Fibroblast of mammary gland (primary cell): ENCODE measurements around the gene CASS4.

Experiments used
- DNase-seq: peaks from one replicate; pipeline ENCODE4 v3.0.0-alpha.2; 2010; ENCODE audit warnings: low read depth
- H3K4me3 ChIP-seq: 2 replicates; pipeline ENCODE4 v1.5.1; 2011; ENCODE audit warnings: low read depth, mild to moderate bottlenecking, low read length, moderate library complexity; ENCODE audit not compliant: control insufficient read depth
- TF ChIP-seq, protein P1 (sequence below): conservative IDR thresholded peaks from 2 replicates; pipeline ENCODE4 v1.5.1; 2011; ENCODE audit warnings: low read depth, low read length, inconsistent platforms; ENCODE audit not compliant: control insufficient read depth, insufficient read depth

The CASS4 gene

DNA sequence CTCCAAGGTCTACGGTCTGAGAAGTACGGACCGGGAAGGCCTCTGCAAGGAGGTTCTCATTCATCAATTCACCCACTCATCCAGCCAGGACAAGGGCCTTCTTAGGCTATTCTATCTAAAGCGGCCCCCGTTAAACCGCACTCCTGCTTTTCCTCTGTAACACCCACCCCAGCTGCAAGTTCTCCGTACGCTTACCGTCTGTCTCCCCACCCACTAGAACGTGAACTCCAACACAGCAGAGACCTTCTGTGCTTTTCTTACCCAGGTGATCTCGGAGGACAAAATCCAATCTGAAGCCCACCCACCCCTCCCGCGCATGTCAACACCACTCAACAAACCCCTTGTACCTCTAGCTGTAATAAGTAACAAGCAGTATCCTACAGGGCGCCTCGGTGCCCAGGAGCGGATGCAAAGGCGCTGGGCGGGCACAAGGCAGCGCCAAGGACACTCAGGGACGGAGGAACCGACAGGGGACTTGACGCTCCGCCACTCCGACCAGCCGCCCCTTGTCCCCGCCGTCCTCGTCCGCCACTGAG is 20.4 kb upstream of the CASS4 start:
- DNase-seq: no peak
- peak overlapping the region; percentile 67 for H3K4me3 ChIP-seq
- TF ChIP-seq, protein P1, sequence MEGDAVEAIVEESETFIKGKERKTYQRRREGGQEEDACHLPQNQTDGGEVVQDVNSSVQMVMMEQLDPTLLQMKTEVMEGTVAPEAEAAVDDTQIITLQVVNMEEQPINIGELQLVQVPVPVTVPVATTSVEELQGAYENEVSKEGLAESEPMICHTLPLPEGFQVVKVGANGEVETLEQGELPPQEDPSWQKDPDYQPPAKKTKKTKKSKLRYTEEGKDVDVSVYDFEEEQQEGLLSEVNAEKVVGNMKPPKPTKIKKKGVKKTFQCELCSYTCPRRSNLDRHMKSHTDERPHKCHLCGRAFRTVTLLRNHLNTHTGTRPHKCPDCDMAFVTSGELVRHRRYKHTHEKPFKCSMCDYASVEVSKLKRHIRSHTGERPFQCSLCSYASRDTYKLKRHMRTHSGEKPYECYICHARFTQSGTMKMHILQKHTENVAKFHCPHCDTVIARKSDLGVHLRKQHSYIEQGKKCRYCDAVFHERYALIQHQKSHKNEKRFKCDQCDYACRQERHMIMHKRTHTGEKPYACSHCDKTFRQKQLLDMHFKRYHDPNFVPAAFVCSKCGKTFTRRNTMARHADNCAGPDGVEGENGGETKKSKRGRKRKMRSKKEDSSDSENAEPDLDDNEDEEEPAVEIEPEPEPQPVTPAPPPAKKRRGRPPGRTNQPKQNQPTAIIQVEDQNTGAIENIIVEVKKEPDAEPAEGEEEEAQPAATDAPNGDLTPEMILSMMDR: no peak

DNA sequence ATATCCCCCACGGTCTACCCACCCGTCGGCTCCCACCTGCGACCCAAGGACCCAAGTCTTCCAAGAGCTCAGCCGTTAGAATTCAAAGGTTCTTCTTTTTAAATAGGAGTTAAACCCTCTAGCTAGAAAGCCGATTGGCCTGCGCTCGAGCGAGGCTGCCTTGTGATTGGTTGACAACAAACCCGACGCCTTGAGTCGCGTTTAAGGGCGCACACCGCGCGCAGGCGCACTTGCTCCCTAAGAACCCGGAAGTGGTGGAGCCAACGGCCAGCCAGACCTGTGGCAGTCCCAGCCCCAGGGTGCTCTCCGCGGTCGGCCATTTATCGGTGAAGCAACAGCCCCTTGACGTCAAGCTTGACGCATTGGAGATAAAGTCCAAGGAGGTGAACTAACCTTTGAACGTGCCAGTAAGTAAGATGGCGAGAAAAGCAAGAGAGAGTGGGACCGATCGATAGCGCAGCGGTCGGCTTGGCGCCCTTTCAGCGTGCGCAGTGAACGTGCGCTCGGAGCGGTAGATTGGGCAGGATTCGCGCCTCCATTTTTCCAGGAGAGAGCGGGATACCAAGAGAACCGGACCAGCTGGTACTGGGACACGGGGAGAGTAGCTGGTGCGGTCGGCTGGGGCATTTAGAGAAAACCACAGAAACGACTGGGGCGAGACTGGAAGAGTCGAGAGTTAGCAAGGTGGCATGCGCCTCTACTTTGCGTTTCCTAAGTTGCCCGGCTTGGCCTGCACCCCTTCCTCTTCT is 19.8 kb upstream of the CASS4 start, which contains the start of the genes AURKA and CSTF1:
Gene AURKA, minus strand, starts transcription at position 84 of the 749 bp plus-strand sequence. CDS start 4,018 bp downstream, outside the sequence.
Gene CSTF1, plus strand, starts transcription at position 514 of the 749 bp plus-strand sequence. CDS start 2,908 bp downstream, outside the sequence.
- TF ChIP-seq, protein P1: no peak
- DNase-seq: peak; percentile 100
- peak within 1 kb of the TSS; percentile 67 for H3K4me3 ChIP-seq

DNA sequence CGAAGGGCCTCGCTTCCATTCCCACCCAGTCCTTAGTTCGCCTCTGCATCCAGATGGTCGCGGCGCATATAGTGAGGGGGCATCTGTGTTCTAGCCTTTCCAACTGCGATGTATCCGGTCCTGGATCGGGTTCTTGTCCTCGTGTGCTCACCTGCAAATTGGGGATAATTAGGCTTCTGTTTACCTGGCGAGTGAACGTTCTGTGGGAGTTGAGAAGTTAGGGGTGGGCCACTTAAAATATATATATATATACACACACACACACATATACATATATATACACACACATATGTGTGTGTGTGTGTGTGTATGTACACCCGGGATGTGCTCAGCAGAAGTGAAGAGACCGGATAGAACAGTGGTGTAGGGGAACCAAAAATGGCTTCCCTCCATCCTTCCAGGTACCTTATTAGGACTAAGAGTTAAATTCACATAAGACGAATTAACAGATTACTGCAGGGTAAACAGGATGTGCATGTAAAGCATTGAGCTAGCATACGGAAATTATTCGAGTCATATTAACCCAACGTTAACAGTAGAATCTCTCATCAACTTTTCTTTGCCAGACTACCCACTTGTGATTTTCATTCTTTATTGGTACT is 19.1 kb upstream of the CASS4 start:
- TF ChIP-seq, protein P1: no peak
- no peak for DNase-seq
- peak overlapping the region; percentile 67 for H3K4me3 ChIP-seq

DNA sequence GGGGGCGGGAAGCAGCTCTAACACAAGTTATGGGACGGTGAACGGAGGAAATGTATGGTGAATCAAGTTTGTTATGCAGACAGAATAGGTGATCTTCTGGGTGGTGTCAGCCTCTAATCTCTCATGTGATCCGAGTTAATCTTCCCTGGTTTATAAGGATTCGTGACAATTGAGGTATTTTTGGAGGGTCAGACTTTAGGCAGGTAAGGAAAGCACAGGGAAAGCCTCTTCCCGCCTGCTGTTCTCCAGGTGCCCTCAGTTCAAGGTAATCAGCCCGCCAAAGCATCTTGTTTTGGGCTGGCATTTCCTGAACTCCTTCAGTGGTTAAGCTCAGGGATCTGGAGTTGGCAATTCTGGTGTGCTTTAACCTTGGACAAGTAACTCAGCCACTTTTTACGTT is 18.4 kb upstream of the CASS4 start:
- no peak for DNase-seq
- peak overlapping the region; percentile 67 for H3K4me3 ChIP-seq

DNA sequence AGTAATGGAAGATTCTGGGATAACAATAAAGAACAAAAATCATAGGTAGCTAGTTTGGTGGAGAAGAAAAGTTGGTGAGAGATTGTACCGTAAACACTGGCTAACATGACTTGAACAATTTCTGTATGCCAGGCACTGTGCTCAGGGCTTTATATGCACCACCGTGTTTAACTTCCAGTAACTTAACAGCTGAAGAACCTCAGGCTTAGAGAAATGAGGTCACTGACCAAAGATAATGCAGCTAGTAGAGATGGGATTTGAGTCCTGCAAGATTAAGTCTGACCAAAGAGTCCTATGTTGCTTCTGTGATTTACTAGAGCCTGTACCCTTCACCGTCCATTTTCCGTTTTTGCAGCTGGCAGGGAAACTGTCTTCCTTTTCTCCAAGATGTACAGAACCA is 16.9 kb upstream of the CASS4 start:
- no peak for DNase-seq
- no peak overlapping the region for H3K4me3 ChIP-seq
- TF ChIP-seq, protein P1: no peak

More for the DNA sequence above, 18.4 kb upstream of the CASS4 start:
- TF ChIP-seq, protein P1: no peak

DNA sequence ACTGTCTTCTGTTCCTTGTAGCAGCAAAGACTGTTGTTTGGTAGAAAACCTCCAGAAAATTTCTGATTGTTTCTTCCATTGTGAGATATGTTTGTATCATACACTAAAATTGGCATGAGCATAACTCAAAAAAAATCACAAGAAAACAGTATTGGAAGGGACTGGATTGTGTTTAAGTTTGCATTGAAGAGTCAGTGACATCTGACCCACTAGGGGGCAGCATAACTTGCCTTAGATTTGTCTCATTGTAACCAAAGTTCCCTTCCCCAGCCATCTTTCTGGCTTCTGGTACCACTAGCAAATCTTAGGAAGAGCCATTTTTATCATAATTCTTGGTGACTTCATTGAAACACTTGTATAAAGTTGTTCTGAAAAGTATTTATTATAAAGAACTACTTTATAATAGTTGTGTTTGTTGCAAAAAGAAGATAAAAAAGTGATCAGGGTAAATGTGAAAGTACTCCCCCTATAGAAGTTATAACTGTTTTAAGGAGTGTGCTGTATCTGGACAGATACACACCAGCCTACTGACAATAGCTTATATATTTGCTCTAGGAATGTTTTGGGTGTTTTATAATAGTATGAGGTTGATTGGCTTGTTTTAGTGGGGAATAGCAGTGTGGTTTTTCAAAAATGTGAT is 11.9 kb upstream of the CASS4 start:
- peak; percentile 84 for DNase-seq
- no peak overlapping the region for H3K4me3 ChIP-seq
- TF ChIP-seq, protein P1: peak; percentile 91
